ENCODE measurements around the gene LYPD5.
"Not testable (repeated sequence)": the region's sequence is repeated elsewhere in the genome, so short reads cannot be mapped to it uniquely, and the experiment has no call there.

The LYPD5 gene

DNA sequence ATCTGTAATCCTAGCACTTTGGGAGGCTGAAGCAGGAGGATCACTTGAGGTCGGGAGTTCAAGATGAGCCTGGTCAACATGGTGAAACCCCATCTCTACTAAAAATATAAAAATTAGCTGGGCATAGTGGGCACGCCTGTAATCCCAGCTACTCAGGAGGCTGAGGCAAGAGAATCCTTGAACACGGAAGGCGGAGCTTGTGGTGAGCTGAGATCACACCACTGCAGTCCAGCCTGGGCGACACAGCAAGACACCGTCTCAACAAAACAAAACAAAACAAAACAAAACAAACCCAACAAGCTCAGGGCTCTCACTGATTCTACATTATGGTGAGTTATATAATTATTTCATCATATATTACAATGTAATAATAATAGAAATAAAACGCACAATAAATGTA lies 4.2 kb upstream of the LYPD5 start:
- not testable (repeated sequence) for H3K4me2 ChIP-seq (ENCODE audit: low read length); H3K4me3 ChIP-seq (ENCODE audit: low read depth, low read length); H3K9me3 ChIP-seq (ENCODE audit: insufficient read depth, low read depth, low read length); H3K79me1 ChIP-seq (ENCODE audit: low read length); H3K79me2 ChIP-seq (ENCODE audit: control insufficient read depth, insufficient read depth, low read length, poor library complexity); H4K12ac ChIP-seq (ENCODE audit: low read depth, low read length); H4K8ac ChIP-seq (ENCODE audit: low read depth, low read length); H2BK120ac ChIP-seq (ENCODE audit: insufficient read depth, low read length, poor library complexity); H3K14ac ChIP-seq (ENCODE audit: low read length); H2BK5ac ChIP-seq (ENCODE audit: low read depth, low read length, poor library complexity); H4K91ac ChIP-seq (ENCODE audit: low read depth, low read length); H3K4me1 ChIP-seq (ENCODE audit: control insufficient read depth in 1 of 2, insufficient read depth in 2 of 2, low read length in 2 of 2); H2AFZ ChIP-seq (ENCODE audit: insufficient read depth, low read length, poor library complexity); H2BK12ac ChIP-seq (ENCODE audit: low read length); H3K9ac ChIP-seq (ENCODE audit: low read length); H3K36me3 ChIP-seq (ENCODE audit: control insufficient read depth in 1 of 2, insufficient read depth in 2 of 2, low read length in 2 of 2); H3K27ac ChIP-seq (ENCODE audit: low read depth, low read length); DNase-seq; H3K27me3 ChIP-seq (ENCODE audit: insufficient read depth, low read length); H3K4ac ChIP-seq (ENCODE audit: low read depth, low read length); H2AK5ac ChIP-seq (ENCODE audit: low read length); H3K18ac ChIP-seq (ENCODE audit: low read length); H3K23ac ChIP-seq (ENCODE audit: low read length)
- no CpG with 5 or more reads among the region's 7 CpGs for WGBS (ENCODE audit: extremely low coverage, insufficient coverage, insufficient read length)

DNA sequence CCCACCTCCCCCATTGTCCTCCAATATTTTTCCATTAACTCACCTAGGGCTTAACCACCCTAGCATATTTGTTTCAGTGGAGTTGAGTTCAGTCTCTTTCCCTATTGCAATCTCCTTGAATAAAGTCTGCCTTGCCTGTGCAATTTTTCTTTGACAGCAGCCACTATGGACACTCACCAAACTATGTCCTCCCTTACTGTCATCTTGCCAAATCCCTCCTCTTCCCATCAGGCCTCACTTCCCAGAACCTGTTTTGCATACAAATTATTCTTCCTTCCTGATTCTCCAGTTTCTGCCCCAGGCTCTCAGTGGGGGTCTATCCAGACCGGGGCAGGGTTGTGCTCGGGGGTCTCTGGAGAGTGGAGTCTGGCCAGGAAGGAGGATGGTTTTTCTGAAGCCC lies 2.2 kb upstream of the LYPD5 start:
- Histone ChIP-seq H2BK120ac (ENCODE audit: insufficient read depth, low read length, poor library complexity) (no peak overlapping the region), H3K9me3 (ENCODE audit: insufficient read depth, low read depth, low read length) (no peaks in the 10 kb centered on the region), H4K91ac (ENCODE audit: low read depth, low read length) (no peak overlapping the region), H3K36me3 (ENCODE audit: control insufficient read depth in 1 of 2, insufficient read depth in 2 of 2, low read length in 2 of 2) (no peaks in the 10 kb centered on the region), H3K23ac (ENCODE audit: low read length) (no peak overlapping the region), H3K79me1 (ENCODE audit: low read length) (no peaks in the 10 kb centered on the region), H4K12ac (ENCODE audit: low read depth, low read length) (no peak overlapping the region), H2BK12ac (ENCODE audit: low read length) (no peak overlapping the region), H3K27me3 (ENCODE audit: insufficient read depth, low read length) (no peaks in the 10 kb centered on the region), H2BK5ac (ENCODE audit: low read depth, low read length, poor library complexity) (no peak overlapping the region), H3K14ac (ENCODE audit: low read length) (no peak overlapping the region), H3K4me2 (ENCODE audit: low read length) (no peak overlapping the region), H3K4ac (ENCODE audit: low read depth, low read length) (no peak overlapping the region), H4K8ac (ENCODE audit: low read depth, low read length) (no peak overlapping the region), H3K4me3 (ENCODE audit: low read depth, low read length) (no peak overlapping the region), H3K79me2 (ENCODE audit: control insufficient read depth, insufficient read depth, low read length, poor library complexity) (no peaks in the 10 kb centered on the region), H3K27ac (ENCODE audit: low read depth, low read length) (no peak overlapping the region), H2AK5ac (ENCODE audit: low read length) (no peak overlapping the region), H2AFZ (ENCODE audit: insufficient read depth, low read length, poor library complexity) (no peak overlapping the region), H3K9ac (ENCODE audit: low read length) (no peak overlapping the region), H3K18ac (ENCODE audit: low read length) (no peak overlapping the region), H3K4me1 (ENCODE audit: control insufficient read depth in 1 of 2, insufficient read depth in 2 of 2, low read length in 2 of 2) (no peaks in the 10 kb centered on the region)
- no peak for DNase-seq
- no CpG with 5 or more reads among the region's 2 CpGs for WGBS (ENCODE audit: extremely low coverage, insufficient coverage, insufficient read length)

DNA sequence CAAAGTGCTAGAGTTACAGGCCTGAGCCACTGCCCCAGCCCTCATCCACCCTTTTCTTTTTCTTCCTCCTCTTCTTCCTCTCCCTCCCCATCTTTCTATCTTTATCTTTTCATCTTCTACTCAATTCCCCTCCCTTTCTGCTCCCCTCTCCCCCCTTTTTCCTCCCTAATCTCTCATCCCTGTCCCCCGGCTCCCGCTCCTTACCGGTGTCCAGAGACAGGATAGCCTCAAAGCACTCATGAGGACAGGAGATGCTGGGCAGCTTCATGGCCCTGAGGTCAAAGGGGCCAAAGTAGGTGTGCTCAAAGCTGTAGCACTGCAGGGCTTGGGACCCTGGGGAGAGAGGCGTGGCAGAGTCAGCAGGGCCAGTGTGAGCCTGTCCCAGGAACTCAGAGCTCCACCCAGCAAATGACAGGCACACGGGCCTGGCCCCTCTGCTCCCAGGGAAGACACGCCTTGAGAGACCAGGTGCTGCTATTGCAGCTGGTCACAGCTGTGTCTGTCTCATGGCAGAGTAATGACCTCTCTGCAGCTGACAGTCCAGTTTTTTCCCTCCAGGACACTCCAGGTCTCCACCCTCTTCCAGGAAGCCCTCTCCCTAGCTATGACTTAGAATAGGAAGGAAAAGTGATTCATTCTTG lies 2.6 kb downstream of the LYPD5 start:
- no peak overlapping the region for H3K18ac ChIP-seq (ENCODE audit: low read length)
- DNase-seq, result peak; percentile 90 to 96
- H3K79me2 ChIP-seq (ENCODE audit: control insufficient read depth, insufficient read depth, low read length, poor library complexity), result no peaks in the 10 kb centered on the region
- H4K8ac ChIP-seq (ENCODE audit: low read depth, low read length), result no peak overlapping the region
- H3K4me1 ChIP-seq (ENCODE audit: control insufficient read depth in 1 of 2, insufficient read depth in 2 of 2, low read length in 2 of 2), result peaks cover 5 to 11% of the 10 kb centered on the region in 2 experiments
- no peak overlapping the region for H2BK120ac ChIP-seq (ENCODE audit: insufficient read depth, low read length, poor library complexity)
- no peak overlapping the region for H3K4me3 ChIP-seq (ENCODE audit: low read depth, low read length)
- no peak overlapping the region for H3K14ac ChIP-seq (ENCODE audit: low read length)
- no peak overlapping the region for H4K91ac ChIP-seq (ENCODE audit: low read depth, low read length)
- H2AFZ ChIP-seq (ENCODE audit: insufficient read depth, low read length, poor library complexity), result no peak overlapping the region
- peaks cover 6% of the 10 kb centered on the region for H3K9me3 ChIP-seq (ENCODE audit: insufficient read depth, low read depth, low read length)
- H3K4ac ChIP-seq (ENCODE audit: low read depth, low read length), result no peak overlapping the region
- peaks cover 4% of the 10 kb centered on the region for H3K27me3 ChIP-seq (ENCODE audit: insufficient read depth, low read length)
- no peak overlapping the region for H2BK5ac ChIP-seq (ENCODE audit: low read depth, low read length, poor library complexity)
- WGBS (ENCODE audit: extremely low coverage, insufficient coverage, insufficient read length), result no CpG with 5 or more reads among the region's 6 CpGs
- no peaks in the 10 kb centered on the region for H3K36me3 ChIP-seq (ENCODE audit: control insufficient read depth in 1 of 2, insufficient read depth in 2 of 2, low read length in 2 of 2)
- H2AK5ac ChIP-seq (ENCODE audit: low read length), result no peak overlapping the region
- H4K12ac ChIP-seq (ENCODE audit: low read depth, low read length), result no peak overlapping the region
- H3K79me1 ChIP-seq (ENCODE audit: low read length), result no peaks in the 10 kb centered on the region
- H3K9ac ChIP-seq (ENCODE audit: low read length), result no peak overlapping the region
- no peak overlapping the region for H3K23ac ChIP-seq (ENCODE audit: low read length)
- no peak overlapping the region for H3K4me2 ChIP-seq (ENCODE audit: low read length)
- no peak overlapping the region for H2BK12ac ChIP-seq (ENCODE audit: low read length)
- no peak overlapping the region for H3K27ac ChIP-seq (ENCODE audit: low read depth, low read length)

DNA sequence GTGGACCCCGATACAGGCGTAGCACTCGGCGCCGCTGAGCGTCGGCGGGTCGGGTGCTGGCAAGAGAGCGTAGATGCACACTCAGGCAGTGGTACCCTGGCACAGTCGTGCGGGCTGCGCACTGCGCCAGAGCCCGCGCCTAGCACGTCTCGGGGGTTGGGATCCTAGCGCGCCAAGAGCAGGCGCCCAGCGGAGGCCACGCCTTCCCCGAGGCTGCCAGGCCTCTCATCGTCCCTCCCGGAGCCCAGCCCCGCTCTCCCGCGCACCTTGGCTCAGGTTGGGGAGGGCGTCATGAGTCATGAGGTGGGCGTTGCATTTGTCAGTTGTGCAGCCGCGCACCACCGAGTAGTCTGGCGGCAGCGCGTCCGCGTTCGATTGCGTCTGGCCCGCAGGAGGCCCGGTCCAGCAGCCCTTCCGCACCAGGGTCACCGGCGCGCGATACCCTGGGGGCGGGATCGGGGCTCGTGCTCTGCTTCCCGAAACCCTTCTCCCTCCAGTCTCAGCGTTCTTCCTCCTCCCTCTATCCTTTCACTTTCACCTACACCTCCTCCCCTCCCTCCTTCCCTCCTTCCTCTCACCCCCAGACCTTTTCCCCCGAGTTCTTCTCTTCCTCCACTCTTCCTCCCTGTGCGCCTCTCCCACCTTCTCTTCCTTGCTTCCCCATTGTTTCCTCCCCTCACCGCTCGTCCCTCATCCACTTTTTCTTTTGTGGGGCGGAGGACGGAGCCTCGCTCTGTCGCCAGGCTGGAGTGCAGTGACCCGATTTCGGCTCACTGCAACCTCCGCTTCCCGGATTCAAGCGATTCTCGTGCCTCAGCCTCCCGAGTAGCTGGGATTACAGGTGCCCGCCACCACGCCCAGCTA lies 3.5 kb downstream of the LYPD5 start:
- H3K18ac ChIP-seq (ENCODE audit: low read length), result no peak overlapping the region
- H4K12ac ChIP-seq (ENCODE audit: low read depth, low read length), result no peak overlapping the region
- H2BK12ac ChIP-seq (ENCODE audit: low read length), result no peak overlapping the region
- DNase-seq, result peak; percentile 83 to 84
- H3K27me3 ChIP-seq (ENCODE audit: insufficient read depth, low read length), result peaks cover 4% of the 10 kb centered on the region
- H3K9ac ChIP-seq (ENCODE audit: low read length), result no peak overlapping the region
- H3K4me3 ChIP-seq (ENCODE audit: low read depth, low read length), result peak overlapping the region; percentile 60
- H3K4me1 ChIP-seq (ENCODE audit: control insufficient read depth in 1 of 2, insufficient read depth in 2 of 2, low read length in 2 of 2), result peaks cover 5 to 11% of the 10 kb centered on the region in 2 experiments
- H4K8ac ChIP-seq (ENCODE audit: low read depth, low read length), result no peak overlapping the region
- H2AFZ ChIP-seq (ENCODE audit: insufficient read depth, low read length, poor library complexity), result no peak overlapping the region
- H3K23ac ChIP-seq (ENCODE audit: low read length), result no peak overlapping the region
- H3K9me3 ChIP-seq (ENCODE audit: insufficient read depth, low read depth, low read length), result peaks cover 6% of the 10 kb centered on the region
- H3K4me2 ChIP-seq (ENCODE audit: low read length), result peak overlapping the region; percentile 76
- H2BK120ac ChIP-seq (ENCODE audit: insufficient read depth, low read length, poor library complexity), result no peak overlapping the region
- no peak overlapping the region for H3K4ac ChIP-seq (ENCODE audit: low read depth, low read length)
- H2AK5ac ChIP-seq (ENCODE audit: low read length), result no peak overlapping the region
- no peaks in the 10 kb centered on the region for H3K79me1 ChIP-seq (ENCODE audit: low read length)
- no peak overlapping the region for H4K91ac ChIP-seq (ENCODE audit: low read depth, low read length)
- no peaks in the 10 kb centered on the region for H3K36me3 ChIP-seq (ENCODE audit: control insufficient read depth in 1 of 2, insufficient read depth in 2 of 2, low read length in 2 of 2)
- peak overlapping the region; percentile 2 for H3K27ac ChIP-seq (ENCODE audit: low read depth, low read length)
- H2BK5ac ChIP-seq (ENCODE audit: low read depth, low read length, poor library complexity), result no peak overlapping the region
- no peak overlapping the region for H3K14ac ChIP-seq (ENCODE audit: low read length)
- H3K79me2 ChIP-seq (ENCODE audit: control insufficient read depth, insufficient read depth, low read length, poor library complexity), result no peaks in the 10 kb centered on the region
- WGBS (ENCODE audit: extremely low coverage, insufficient coverage, insufficient read length), result 100% methylated on average over 2 of the region's 70 CpGs

Measured in trophoblast cell (in vitro differentiated cells and primary cell).